ENCODE data around the gene CERS4. TPM values are rescaled to one million over a fixed set of nuclear protein-coding genes. Genes with fewer than 3 reads are reported as not detected.
A peak's percentile ranks its signal among the peaks of the same experiment; 100 is the strongest.
"Not testable (repeated sequence)": the region's sequence is repeated elsewhere in the genome, so short reads cannot be mapped to it uniquely, and the experiment has no call there.

The CERS4 gene, protein sequence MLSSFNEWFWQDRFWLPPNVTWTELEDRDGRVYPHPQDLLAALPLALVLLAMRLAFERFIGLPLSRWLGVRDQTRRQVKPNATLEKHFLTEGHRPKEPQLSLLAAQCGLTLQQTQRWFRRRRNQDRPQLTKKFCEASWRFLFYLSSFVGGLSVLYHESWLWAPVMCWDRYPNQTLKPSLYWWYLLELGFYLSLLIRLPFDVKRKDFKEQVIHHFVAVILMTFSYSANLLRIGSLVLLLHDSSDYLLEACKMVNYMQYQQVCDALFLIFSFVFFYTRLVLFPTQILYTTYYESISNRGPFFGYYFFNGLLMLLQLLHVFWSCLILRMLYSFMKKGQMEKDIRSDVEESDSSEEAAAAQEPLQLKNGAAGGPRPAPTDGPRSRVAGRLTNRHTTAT
- polyA plus RNA-seq (ENCODE audit: insufficient read length in 4 of 4), result 10 to 100 TPM; 33.5 to 53.5 (median 49.1) TPM

GRCh38 chr19:8208922-8209461, at the start of gene CERS4:
CERS4 (plus strand) TSS chr19:8209370; CDS start chr19:8251077, 41,707 bp downstream.
- peak in 2 of 4 donors; percentile 21 to 52 for DNase-seq (ENCODE audit: low read depth in 4 of 4, low spot score in 2 of 4)

GRCh38 chr19:8161135-8161646, 48.0 kb upstream of the CERS4 start:
- no peak for DNase-seq (ENCODE audit: low read depth in 4 of 4, low spot score in 2 of 4)

DNA sequence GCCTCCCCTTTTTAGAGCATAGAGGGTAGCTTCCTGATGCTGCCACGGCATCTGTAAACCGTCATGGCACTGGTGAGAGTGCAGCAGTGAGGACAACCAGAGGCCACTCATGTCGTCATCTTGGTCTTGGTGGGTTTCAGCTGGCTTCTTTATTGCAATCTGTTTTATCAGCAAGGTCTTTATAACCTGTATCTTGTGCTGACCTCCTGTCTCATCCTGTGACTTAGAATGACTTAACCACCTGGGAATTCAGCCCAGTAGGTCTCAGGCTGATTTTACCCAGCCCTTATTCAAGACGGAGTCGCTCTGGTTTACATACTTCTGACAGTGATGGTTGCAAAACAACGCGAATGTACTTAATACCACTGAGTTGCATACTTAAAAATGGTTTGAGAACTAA, 45.4 kb upstream of the CERS4 start:
- no peak for DNase-seq (ENCODE audit: low read depth in 4 of 4, low spot score in 2 of 4)

DNA sequence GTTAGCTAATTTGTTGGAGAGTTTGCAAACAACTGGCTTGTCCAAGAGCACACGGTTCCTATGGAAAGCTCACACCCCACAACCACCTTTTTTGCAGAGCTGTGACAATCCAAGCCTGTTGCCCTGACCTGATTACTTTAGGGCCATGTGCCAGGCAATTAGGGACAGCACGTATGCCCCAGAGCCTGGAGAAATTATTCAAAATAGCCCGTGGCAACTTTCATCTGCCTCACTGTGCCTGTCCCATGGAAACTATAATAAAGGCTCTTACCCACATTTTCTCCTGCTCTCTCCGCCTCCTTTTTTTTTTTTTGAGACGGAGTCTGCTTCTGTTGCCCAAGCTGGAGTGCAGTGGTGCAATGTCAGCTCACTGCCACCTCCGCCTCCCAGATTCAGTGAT, 41.2 kb upstream of the CERS4 start:
- DNase-seq (ENCODE audit: low read depth in 4 of 4, low spot score in 2 of 4), result no peak

DNA sequence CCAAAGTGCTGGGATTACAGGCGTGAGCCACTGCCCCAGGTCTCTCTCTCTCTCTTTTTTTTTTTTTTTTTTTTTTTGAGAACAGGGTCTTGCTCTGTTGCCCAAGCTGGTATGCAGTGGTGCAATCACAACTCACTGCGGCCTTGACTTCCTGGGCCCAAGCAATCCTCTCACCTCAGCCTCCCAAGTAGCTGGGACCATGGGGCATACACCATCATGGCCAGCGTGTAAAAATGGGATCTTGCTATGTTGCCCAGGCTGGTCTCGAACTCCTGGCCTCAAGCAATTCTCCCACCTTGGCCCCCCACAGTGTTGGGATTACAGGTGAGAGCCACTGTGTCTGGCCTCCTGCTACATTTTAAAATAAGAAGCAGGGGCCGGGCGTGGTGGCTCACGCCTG, 40.6 kb upstream of the CERS4 start:
- DNase-seq (ENCODE audit: low read depth in 4 of 4, low spot score in 2 of 4), result no peak

- no peak for DNase-seq (ENCODE audit: low read depth in 4 of 4, low spot score in 2 of 4)
Observed at GRCh38 chr19:8174706-8175105, 34.5 kb upstream of the CERS4 start.

DNA sequence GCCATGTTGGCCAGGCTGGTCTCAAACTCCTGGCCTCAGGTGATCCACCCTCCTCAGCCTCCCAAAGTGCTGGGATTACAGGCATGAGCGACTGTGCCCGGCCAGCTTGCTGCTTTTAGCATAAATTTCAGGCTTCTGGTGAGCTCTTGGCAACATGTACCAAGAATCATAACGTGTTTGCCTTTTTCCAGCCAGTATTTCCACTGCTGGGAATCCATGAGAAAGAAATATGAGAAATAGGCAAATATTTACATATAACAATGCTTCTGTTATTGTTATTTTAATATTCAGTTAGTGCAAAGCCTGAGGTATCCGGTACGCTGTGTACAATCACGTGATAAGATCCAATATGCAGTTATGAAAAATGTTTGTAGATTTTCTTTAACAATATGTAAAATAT, 29.2 kb upstream of the CERS4 start:
- no peak for DNase-seq (ENCODE audit: low read depth in 4 of 4, low spot score in 2 of 4)

DNA sequence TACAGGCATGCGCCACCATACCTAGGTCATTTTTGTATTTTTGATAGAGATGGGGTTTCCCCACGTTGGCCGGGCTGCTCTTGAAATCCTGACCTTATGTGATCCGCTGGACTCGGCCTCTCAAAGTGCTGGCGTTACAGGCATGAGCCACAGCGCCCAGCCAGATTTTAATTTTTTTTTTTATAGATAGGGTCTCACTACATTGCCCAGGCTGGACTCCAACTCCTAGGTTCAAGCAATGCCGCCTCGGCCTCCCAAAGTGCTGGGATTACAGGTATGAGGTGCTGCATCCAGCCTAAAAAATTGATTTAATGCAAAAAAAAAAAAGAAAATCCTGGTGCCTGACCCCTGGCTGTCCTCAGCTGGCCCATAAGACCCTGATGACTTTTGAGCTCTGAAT, 24.9 kb upstream of the CERS4 start:
- DNase-seq (ENCODE audit: low read depth in 4 of 4, low spot score in 2 of 4), result no peak

- no peak for DNase-seq (ENCODE audit: low read depth in 4 of 4, low spot score in 2 of 4)
Observed at GRCh38 chr19:8185343-8186068, 23.7 kb upstream of the CERS4 start.

DNA sequence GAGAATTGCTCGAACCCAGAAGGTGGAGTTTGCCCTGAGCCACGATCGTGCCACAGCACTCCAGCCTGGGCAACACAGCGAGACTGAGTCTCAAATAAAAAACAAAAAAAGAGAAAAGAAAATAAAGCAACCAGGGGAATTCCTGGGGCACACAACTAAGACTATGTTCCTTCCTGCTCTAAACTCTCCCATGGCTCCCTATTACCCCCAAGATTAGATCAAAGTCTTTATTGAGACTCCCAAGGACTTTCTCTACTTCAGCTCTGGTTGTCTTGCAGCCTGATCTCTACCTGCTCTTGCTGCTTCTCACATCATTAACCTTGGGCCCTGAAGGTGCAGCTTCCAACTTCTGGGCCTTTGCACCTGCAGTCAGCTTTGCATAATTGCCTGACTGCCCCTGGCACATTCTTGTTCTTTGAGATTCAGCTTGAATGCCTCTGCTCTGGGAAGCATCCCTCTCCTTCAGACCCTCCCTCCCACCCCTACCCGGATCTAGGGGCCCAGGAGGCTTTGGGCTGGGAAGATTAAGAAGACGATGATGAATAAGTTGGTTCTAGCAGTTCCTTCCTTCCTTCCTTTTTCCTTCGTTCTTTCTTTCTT, 16.8 kb upstream of the CERS4 start:
- DNase-seq (ENCODE audit: low read depth in 4 of 4, low spot score in 2 of 4), result no peak

DNA sequence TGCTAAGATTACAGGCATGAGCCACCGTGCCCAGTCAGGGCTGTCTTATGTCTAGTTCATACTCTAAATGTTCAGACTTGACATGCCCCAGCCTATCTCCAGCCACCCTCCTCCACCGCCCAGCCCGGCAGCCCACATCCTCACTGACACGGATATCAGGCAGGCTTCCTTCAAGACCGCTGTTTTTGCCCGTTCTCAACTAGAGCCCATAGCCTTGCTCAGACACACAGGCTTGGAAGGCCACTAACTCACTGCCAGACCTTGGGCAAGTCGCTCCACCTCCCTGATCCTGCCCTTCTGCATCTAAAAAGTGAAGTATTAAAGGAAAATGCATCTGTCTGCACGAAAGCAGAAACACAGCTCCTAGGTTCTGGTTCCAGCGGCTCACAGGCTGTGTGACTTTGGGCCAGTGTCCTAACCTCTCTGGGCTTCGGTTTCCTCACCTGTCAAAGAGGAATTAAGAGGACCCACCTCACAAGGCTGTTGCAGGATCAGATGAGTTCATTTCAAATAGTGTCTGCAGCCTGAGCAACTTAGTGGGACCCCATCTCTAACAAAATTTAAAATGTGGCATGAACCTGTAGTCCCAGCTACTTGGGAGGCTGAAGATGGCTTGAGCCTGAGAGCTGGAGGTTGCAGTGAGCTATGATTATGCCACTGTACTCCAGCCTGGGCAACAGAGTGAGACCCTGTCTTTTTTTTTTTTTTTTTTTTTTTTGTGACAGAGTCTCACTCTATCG, 14.5 kb upstream of the CERS4 start:
- no peak for DNase-seq (ENCODE audit: low read depth in 4 of 4, low spot score in 2 of 4)

DNA sequence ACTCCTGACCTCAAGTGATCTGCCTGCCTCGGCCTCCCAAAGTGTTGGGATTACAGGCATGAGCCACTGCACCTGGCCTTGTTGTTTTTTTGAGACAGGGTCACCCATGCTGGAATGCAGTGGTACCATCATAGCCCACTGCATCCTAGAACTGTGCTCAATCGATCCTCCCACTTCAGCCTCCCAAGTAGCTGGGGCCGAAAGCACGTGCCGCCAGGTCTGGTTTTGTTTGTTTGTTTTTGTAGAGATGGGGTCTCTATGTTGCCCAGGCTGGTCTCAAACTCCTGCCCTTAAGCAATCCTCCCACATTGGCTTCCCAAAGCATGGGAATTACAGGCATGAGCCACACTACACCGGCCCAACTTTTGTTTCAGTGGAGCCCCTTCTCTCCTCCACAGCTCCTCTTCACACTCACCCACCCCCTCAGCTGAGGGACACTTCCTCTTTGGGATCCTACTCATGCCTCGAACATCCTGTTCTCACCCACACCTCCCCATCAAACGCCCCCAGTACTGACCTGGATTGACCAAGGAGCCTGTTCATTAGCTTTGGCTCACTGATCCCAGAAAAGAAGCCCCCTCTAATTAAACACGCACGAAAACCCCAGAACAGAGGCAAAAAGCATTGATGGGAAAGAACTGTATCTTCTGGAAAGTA, 12.8 kb upstream of the CERS4 start:
- no peak for DNase-seq (ENCODE audit: low read depth in 4 of 4, low spot score in 2 of 4)

- not testable (repeated sequence) for DNase-seq (ENCODE audit: low read depth in 4 of 4, low spot score in 2 of 4)
Observed at GRCh38 chr19:8203288-8204120, 5.7 kb upstream of the CERS4 start.

DNA sequence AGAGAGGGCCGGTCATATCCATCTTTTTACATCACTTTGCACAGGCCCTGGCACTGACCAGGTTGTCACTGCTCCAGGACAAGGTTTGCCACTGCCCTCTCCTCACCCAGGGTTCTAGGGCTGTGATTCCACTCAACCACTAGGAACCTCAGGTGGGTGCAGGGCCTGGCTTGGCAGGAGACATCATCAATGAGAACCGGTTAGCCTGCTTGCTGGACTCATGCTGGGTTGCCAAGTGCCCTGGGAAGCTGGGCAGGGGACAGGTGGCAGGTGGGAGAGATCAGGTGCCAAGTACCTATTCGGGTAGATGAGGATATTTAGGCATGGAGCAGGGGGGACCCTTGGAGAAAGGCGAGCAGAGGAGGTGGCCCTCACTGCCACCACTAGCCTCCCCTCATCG, 4.2 kb upstream of the CERS4 start:
- DNase-seq (ENCODE audit: low read depth in 4 of 4, low spot score in 2 of 4), result no peak

GRCh38 chr19:8206147-8207087, 2.8 kb upstream of the CERS4 start:
- DNase-seq (ENCODE audit: low read depth in 4 of 4, low spot score in 2 of 4), result no peak

GRCh38 chr19:8207326-8207725, 1.8 kb upstream of the CERS4 start:
- DNase-seq (ENCODE audit: low read depth in 4 of 4, low spot score in 2 of 4), result not testable (repeated sequence)

DNA sequence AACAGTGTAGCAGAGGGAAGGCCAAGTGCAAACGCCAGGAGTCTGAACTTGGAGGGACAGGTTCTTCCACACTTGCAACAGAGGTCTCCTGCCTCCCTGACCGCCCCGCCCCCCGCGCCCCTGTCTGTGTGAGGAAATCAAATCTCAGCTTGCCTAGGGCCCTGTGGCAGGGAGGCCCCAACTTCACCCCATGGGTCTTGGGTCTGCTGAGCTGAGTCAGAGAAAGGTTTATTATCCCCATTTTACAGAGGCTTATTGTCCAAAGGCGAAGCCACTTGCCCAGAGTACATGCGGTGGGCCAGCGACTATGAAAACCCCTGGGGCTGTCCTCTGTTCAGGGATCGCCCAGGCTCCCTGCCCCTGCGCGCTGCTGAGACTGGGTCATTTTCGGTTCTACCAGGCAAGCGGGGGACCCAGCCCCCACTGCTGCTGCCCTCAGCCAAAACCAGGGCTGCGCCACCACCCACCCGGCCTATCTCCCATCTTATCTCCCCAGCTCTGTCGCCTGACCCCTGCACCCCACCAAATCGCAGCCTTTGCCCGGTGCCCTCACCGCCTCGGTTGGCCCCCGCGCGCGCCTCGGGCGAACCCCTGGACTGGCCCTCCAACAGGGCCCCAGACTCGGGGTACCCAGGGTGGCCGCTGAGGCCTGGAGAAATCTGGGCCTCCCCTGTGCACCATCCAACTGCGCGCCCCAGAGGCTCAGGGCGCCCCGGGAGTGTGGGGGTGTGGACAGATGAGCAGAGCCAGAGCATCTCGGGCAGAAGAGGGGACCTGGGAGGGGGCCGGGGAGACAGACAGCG, 850 bp upstream of the CERS4 start:
- DNase-seq (ENCODE audit: low read depth in 4 of 4, low spot score in 2 of 4), result no peak
